NCI-H1048 (cell line): ENCODE data around the gene MYBPC1.
"Not testable (repeated sequence)": the region's sequence is repeated elsewhere in the genome, so short reads cannot be mapped to it uniquely, and the experiment has no call there.

Source experiments
- DNase-seq: peaks from one replicate; lab custom pipeline; 2025; lab: John Stamatoyannopoulos, UW

MYBPC1 gene

DNA sequence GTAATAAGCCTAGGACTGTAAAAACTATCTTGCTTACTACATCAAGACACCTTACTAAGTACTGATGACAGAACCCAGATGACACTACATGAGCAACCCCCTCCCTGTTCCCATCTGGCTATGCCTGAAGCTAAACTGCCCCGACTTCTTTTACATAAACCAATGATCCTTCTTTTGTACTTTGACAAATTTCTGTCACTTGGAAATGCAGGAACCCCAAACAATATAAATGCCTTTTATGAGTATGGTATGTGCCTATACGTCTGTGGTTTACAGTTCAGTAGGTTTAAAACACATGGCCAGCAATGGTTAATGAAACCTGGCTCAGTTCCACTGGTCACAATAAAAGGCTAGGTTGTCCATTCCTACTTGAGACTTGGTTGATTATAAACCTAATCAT lies 138.4 kb downstream of the MYBPC1 start:
- DNase-seq = no peak

DNA sequence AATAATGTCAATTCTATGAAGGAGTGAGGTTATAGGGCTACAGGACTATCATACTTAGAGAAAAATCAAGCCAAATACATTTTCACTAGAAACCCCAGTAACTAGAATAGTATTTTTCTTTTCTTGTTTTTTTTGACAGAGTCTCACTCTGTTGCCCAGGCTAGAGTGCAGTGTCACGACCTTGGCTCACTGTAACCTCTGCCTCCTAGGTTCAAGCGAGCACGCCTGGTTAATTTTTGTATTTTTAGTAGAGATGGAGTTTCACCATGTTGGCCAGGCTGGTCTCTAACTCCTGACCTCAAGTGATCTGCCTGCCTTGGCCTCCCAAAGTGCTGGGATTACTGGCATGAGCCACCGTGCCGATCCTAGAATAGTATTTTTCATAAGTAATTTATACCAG lies 139.7 kb downstream of the MYBPC1 start:
- DNase-seq = not testable (repeated sequence)
